OCI-LY3 (cell line): ENCODE data around the gene MGME1.

Experiments used
- EZH2phosphoT487 ChIP-seq: fragments of 200-600 bp; shearing (Covaris generic); IDR thresholded peaks from 2 replicates; pipeline ENCODE4 v1.6.1; 2018; ENCODE audit warnings: antibody characterized with exemption, mixed run types, low read depth
- TF ChIP-seq, protein P1 (sequence below): fragments of 200-600, 300-600 bp; sonication (generic); IDR thresholded peaks from 2 replicates; pipeline ENCODE4 v1.5.1; 2014; ENCODE audit warnings: antibody characterized with exemption, low read length, low read depth

DNA sequence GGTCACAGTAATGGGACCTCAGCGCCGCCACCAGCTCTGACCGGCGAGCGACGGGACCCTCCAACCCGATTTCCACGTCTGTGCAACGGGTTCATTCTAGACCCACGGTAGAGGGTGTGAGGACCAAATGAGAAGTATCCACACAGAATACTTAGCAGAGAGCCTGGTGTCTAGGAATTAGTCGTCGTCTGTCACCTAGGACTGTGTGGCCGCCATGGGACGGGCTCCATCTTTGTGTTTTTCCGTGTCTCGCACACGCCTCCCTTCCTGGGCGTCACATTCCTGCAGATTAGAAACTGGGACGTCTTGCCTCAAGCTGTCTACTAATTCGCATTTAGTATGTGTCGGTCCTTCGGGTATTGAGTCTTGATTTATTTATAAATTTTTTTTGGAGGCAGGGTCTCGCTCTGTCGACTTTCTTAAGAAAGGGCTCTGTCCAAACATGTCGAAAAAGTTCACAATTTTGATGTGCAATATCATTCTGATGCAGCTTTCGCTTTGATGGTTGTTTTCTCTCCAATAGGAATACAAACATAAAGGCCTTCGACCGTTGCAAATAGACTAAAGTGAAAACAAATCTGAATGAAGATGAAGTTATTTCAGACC is 563 bp downstream of the MGME1 start:
- TF ChIP-seq, protein P1, sequence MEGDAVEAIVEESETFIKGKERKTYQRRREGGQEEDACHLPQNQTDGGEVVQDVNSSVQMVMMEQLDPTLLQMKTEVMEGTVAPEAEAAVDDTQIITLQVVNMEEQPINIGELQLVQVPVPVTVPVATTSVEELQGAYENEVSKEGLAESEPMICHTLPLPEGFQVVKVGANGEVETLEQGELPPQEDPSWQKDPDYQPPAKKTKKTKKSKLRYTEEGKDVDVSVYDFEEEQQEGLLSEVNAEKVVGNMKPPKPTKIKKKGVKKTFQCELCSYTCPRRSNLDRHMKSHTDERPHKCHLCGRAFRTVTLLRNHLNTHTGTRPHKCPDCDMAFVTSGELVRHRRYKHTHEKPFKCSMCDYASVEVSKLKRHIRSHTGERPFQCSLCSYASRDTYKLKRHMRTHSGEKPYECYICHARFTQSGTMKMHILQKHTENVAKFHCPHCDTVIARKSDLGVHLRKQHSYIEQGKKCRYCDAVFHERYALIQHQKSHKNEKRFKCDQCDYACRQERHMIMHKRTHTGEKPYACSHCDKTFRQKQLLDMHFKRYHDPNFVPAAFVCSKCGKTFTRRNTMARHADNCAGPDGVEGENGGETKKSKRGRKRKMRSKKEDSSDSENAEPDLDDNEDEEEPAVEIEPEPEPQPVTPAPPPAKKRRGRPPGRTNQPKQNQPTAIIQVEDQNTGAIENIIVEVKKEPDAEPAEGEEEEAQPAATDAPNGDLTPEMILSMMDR: 0 out of 2 replicates have a peak, but pooled peaks have one; percentile 15
- TF ChIP-seq EZH2phosphoT487: no peak
